K562 (cell line): Measurements from ENCODE around the gene RIC3. TPM values are rescaled to one million over a fixed set of nuclear protein-coding genes. Genes with fewer than 3 reads are reported as not detected.

ENCODE experiments used
- ATAC-seq: fragments of 200-7000 bp; cut with Tn5 transposase; 3 replicates; pipeline ENCODE4 v1.9.1; 2020; ENCODE audit warnings: moderate library complexity
- BruUV-seq: library from RNA; stranded (reverse); fragments of 400-500 nt; replicated peaks from 2 replicates; lab custom pipeline; 2021; lab: Mats Ljungman, UMichigan
- CTCF ChIA-PET: fragments of 300-600 bp; formaldehyde crosslinking; extraction: SDS; loops from one replicate; lab custom pipeline; 2021; ENCODE audit warnings: low intra/inter-chr PET ratio; lab: Yijun Ruan, JAX
- POLR2A ChIA-PET: fragments of 300-600, 350-650 bp; sonication (Branson Sonifier 250); formaldehyde crosslinking; extraction: SDS; loops from one replicate; lab custom pipeline; 2021; ENCODE audit warnings: antibody characterized with exemption, inconsistent platforms; lab: Yijun Ruan, JAX
- DNase-seq, 4 experiments: peaks; one replicate each; pipeline versions ENCODE4 v3.0.0 to v3.0.0-alpha.2; 2011 to 2018; ENCODE audit warnings: low spot score in 3 of 4, mixed read lengths in 3 of 4; ENCODE audit errors: extremely low read depth in 1 of 4
- FAIRE-seq: peaks from 2 replicates; lab custom pipeline; 2011; peaks lifted over from hg19 to GRCh38; lab: Jason Lieb, UNC
- H2AFZ ChIP-seq: 2 replicates; pipeline ENCODE4 v1.6.0; 2011; ENCODE audit warnings: low read depth, low read length, control low read depth, inconsistent platforms
- H3K27ac ChIP-seq: fragments of 200-600 bp; 3 replicates; pipeline ENCODE4 v1.8.0; 2011; ENCODE audit warnings: low read depth, mild to moderate bottlenecking, control low read depth, inconsistent platforms, low read length, moderate library complexity, mixed read lengths; ENCODE audit errors: extremely low read depth
- H3K27me3 ChIP-seq, 2 experiments: fragments of 300-600 bp in 1 of 2; 2 replicates in 1 of 2; 3 replicates in 1 of 2; pipeline versions ENCODE4 v1.6.0 to v1.8.0; 2011; ENCODE audit warnings: inconsistent platforms in 2 of 2, low read length in 2 of 2, mild to moderate bottlenecking in 1 of 2, mixed read lengths in 1 of 2, moderate library complexity in 1 of 2; ENCODE audit not compliant: control insufficient read depth in 2 of 2, insufficient read depth in 2 of 2
- H3K36me3 ChIP-seq: fragments of 300-600 bp; 3 replicates; pipeline ENCODE4 v1.8.0; 2011; ENCODE audit warnings: mild to moderate bottlenecking, low read length, inconsistent platforms; ENCODE audit not compliant: control insufficient read depth, insufficient read depth
- H3K4me1 ChIP-seq, 2 experiments: fragments of 200-600 bp in 1 of 2; replicated peaks in 1 of 2; 2 replicates in 1 of 2; 3 replicates in 1 of 2; pipeline versions ENCODE4 v1.5.1 to v1.8.0; 2011; ENCODE audit warnings: inconsistent platforms in 2 of 2, low read length in 2 of 2, mild to moderate bottlenecking in 1 of 2, mixed read lengths in 1 of 2, moderate library complexity in 1 of 2; ENCODE audit not compliant: control insufficient read depth in 2 of 2, insufficient read depth in 2 of 2
- H3K4me2 ChIP-seq: 2 replicates; pipeline ENCODE4 v1.6.1; 2011; ENCODE audit warnings: low read length, control low read depth, inconsistent platforms, mixed read lengths; ENCODE audit not compliant: insufficient read depth
- H3K4me3 ChIP-seq: fragments of 200-600 bp; sonication (generic), shearing (Covaris generic); 2 replicates; pipeline ENCODE4 v1.5.1; 2016; ENCODE audit warnings: control low read depth, inconsistent platforms
- H3K79me2 ChIP-seq: fragments of 200-600 bp; 3 replicates; pipeline ENCODE4 v1.8.0; 2011; ENCODE audit warnings: low read length, inconsistent platforms; ENCODE audit not compliant: control insufficient read depth, insufficient read depth
- H3K9ac ChIP-seq, 2 experiments: 2 replicates each; pipeline versions ENCODE4 v1.6.0 to v1.6.1; 2011; ENCODE audit warnings: low read depth in 2 of 2, low read length in 2 of 2, control low read depth in 1 of 2, inconsistent platforms in 1 of 2, mild to moderate bottlenecking in 1 of 2, mixed read lengths in 1 of 2; ENCODE audit not compliant: insufficient read depth in 1 of 2
- H3K9me1 ChIP-seq: one replicate; pipeline ENCODE4 v1.6.0; 2011; ENCODE audit warnings: inconsistent platforms, mild to moderate bottlenecking, low read length, moderate library complexity; ENCODE audit not compliant: control insufficient read depth, insufficient read depth
- H3K9me3 ChIP-seq: replicated peaks from 2 replicates; pipeline ENCODE4 v1.5.1; 2011; ENCODE audit warnings: low read depth, low read length, inconsistent platforms; ENCODE audit not compliant: control insufficient read depth, insufficient read depth
- H4K20me1 ChIP-seq: replicated peaks from 2 replicates; pipeline ENCODE4 v1.6.1; 2011; ENCODE audit warnings: low read length, inconsistent platforms, mixed read lengths; ENCODE audit not compliant: control insufficient read depth, insufficient read depth
- BRD4 ChIP-seq: fragments of 200-600 bp; sonication (generic); IDR thresholded peaks from 2 replicates; pipeline ENCODE4 v1.6.1; 2017; ENCODE audit warnings: inconsistent platforms
- CBX5 ChIP-seq: IDR thresholded peaks from 2 replicates; pipeline ENCODE4 v1.6.1; 2014; ENCODE audit warnings: low read depth, borderline replicate concordance
- GTF2B ChIP-seq: IDR thresholded peaks from 2 replicates; pipeline ENCODE4 v1.6.1; 2011; ENCODE audit not compliant: insufficient read length; ENCODE audit errors: extremely low read depth
- L3MBTL2 ChIP-seq: fragments of 450-650 bp; IDR thresholded peaks from 2 replicates; pipeline ENCODE4 v1.6.1; 2016; ENCODE audit warnings: mild to moderate bottlenecking, moderate library complexity
- MAFF ChIP-seq: IDR thresholded peaks from 2 replicates; pipeline ENCODE4 v1.6.1; 2012; ENCODE audit warnings: low read length, improper control_type of control experiment
- MED1 ChIP-seq: sonication (generic); formaldehyde crosslinking; IDR thresholded peaks from 2 replicates; pipeline ENCODE4 v1.8.1; 2023; ENCODE audit warnings: missing genetic modification reagents, borderline replicate concordance
- PRMT5 ChIP-seq: sonication (generic); formaldehyde crosslinking; IDR thresholded peaks from 2 replicates; pipeline ENCODE4 v1.5.0; 2020; ENCODE audit warnings: missing genetic modification reagents
- SMARCA4 ChIP-seq: fragments of 450-650 bp; IDR thresholded peaks from 2 replicates; pipeline ENCODE4 v1.6.1; 2016
- ZNF444 ChIP-seq: fragments of 250-450 bp; sonication (Bioruptor Pico); IDR thresholded peaks from 2 replicates; pipeline ENCODE4 v1.4.0; 2020; ENCODE audit warnings: mild to moderate bottlenecking, moderate library complexity
- ZNF639 ChIP-seq, 2 experiments: fragments of 200-800 bp in 1 of 2; sonication (Bioruptor generic) in 1 of 2; sonication (generic) in 1 of 2; formaldehyde crosslinking in 1 of 2; IDR thresholded peaks in 1 of 2; conservative IDR thresholded peaks in 1 of 2; 2 replicates each; pipeline versions ENCODE4 v1.5.0 to v1.6.1; 2016 to 2020; ENCODE audit warnings: missing compliant biosample characterization in 1 of 2, missing genetic modification characterization in 1 of 2, missing genetic modification reagents in 1 of 2
- whole genome bisulfite sequencing: fragments of 100-300 bp; shearing (Covaris generic); methylation state at CpG from one replicate; pipeline ENCODE4 v1.1.6; 2016; ENCODE audit warnings: low coverage, mixed read lengths; ENCODE audit not compliant: insufficient coverage; ENCODE audit errors: missing lambda C conversion rate; 5-methylcytosine and 5-hydroxymethylcytosine counted together
- in situ Hi-C: fragments of 300-500 bp; cut with MboI; formaldehyde crosslinking; loops from 4 replicates; pipeline ENCODE4 v1.15.0; 2018; ENCODE audit warnings: inconsistent platforms, mixed read lengths
- intact Hi-C: fragments of 100-400 bp; cut with micrococcal nuclease; formaldehyde crosslinking; loops from 2 replicates; pipeline ENCODE4 v1.14.2; 2022
- polyA plus RNA-seq, 8 experiments: library from polyadenylated mRNA; depleted of rRNA in 4 of 8; stranded (reverse) in 5 of 8; unstranded in 3 of 8; fragments of >200 nt; fragmentation: Nextera tagmentation in 2 of 8; fragmentation: Illumina TruSeq in 1 of 8; extraction: Ambion mirVana in 2 of 8; extraction: Trizol in 1 of 8; gene quantifications; 2 replicates each; pipeline versions ENCODE4 v1.2.1 to v1.2.3, GENCODE V29; 2011 to 2014; ENCODE audit warnings: inconsistent platforms in 1 of 8, missing spikeins in 1 of 8
- total RNA-seq, 7 experiments: library from RNA; depleted of rRNA in 6 of 7; stranded (reverse); fragments of >200 nt in 6 of 7; fragmentation: Illumina TruSeq in 2 of 7; extraction: Trizol in 2 of 7; gene quantifications; 2 replicates each; pipeline versions ENCODE4 v1.2.1 to v1.2.3, GENCODE V29; 2011 to 2021; ENCODE audit warnings: low replicate concordance in 1 of 7
- TF ChIP-seq, protein P1 (sequence below): fragments of 250-450 bp; sonication (Bioruptor Pico); IDR thresholded peaks from 2 replicates; pipeline ENCODE4 v1.8.0; 2022; ENCODE audit warnings: moderate library complexity, mild to moderate bottlenecking, inconsistent platforms
- TF ChIP-seq, protein P2 (sequence below): sonication (generic); formaldehyde crosslinking; IDR thresholded peaks from 2 replicates; pipeline ENCODE4 v1.8.0; 2023; ENCODE audit warnings: missing genetic modification reagents, mild to moderate bottlenecking, borderline replicate concordance
- TF ChIP-seq, protein P3 (sequence below): fragments of 250-450 bp; sonication (Bioruptor Pico); IDR thresholded peaks from 2 replicates; pipeline ENCODE4 v1.4.0; 2020; ENCODE audit warnings: borderline replicate concordance

The RIC3 gene
- total and polyA plus RNA-seq, 9 of the 15 experiments (the other 6 are each of a cell fraction or from before 2014, with no cell fraction given): 0.03 to 0.16 (median 0.05) TPM; not detected in 4

GRCh38 chr11:8086001-8086479, 82.8 kb downstream of the RIC3 start:
- BruUV-seq: no TSS peak
- H3K9ac ChIP-seq: no peak overlapping the region

More at GRCh38 chr11:8086001-8086479, 82.8 kb downstream of the RIC3 start:
- in situ Hi-C loops: no loop called here
- CTCF ChIA-PET: no interaction called here
- Histone ChIP-seq H3K36me3 (no peaks in the 10 kb centered on the region), H4K20me1 (no peaks in the 10 kb centered on the region), H3K27me3 (peaks cover 0 to 71% of the 10 kb centered on the region in 2 experiments; a peak in 3 of 5 replicates), H3K79me2 (no peaks in the 10 kb centered on the region), H3K4me1 (no peaks in the 10 kb centered on the region), H3K27ac (no peak overlapping the region), H2AFZ (no peak overlapping the region), H3K4me2 (no peak overlapping the region), H3K9me3 (no peaks in the 10 kb centered on the region), H3K4me3 (no peak overlapping the region), H3K9me1 (no peaks in the 10 kb centered on the region)
- FAIRE-seq: no peak
- TF ChIP-seq PRMT5 (CRISPR knock-in tag) (no peak), CBX5 (no peak), MED1 (CRISPR knock-in tag) (no peak), ZNF639 (CRISPR knock-in tag; conservative IDR thresholded peaks at IDR 0.05 in 1 of 2, IDR thresholded peaks at IDR 0.05 in 1 of 2) (no peak), MAFF (no peak), BRD4 (no peak), GTF2B (no peak), ZNF444 (CRISPR knock-in tag) (no peak), L3MBTL2 (no peak), SMARCA4 (no peak)
- TF ChIP-seq, protein P1, sequence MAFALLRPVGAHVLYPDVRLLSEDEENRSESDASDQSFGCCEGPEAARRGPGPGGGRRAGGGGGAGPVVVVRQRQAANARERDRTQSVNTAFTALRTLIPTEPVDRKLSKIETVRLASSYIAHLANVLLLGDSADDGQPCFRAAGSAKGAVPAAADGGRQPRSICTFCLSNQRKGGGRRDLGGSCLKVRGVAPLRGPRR (CRISPR knock-in tag): no peak
- TF ChIP-seq, protein P2, sequence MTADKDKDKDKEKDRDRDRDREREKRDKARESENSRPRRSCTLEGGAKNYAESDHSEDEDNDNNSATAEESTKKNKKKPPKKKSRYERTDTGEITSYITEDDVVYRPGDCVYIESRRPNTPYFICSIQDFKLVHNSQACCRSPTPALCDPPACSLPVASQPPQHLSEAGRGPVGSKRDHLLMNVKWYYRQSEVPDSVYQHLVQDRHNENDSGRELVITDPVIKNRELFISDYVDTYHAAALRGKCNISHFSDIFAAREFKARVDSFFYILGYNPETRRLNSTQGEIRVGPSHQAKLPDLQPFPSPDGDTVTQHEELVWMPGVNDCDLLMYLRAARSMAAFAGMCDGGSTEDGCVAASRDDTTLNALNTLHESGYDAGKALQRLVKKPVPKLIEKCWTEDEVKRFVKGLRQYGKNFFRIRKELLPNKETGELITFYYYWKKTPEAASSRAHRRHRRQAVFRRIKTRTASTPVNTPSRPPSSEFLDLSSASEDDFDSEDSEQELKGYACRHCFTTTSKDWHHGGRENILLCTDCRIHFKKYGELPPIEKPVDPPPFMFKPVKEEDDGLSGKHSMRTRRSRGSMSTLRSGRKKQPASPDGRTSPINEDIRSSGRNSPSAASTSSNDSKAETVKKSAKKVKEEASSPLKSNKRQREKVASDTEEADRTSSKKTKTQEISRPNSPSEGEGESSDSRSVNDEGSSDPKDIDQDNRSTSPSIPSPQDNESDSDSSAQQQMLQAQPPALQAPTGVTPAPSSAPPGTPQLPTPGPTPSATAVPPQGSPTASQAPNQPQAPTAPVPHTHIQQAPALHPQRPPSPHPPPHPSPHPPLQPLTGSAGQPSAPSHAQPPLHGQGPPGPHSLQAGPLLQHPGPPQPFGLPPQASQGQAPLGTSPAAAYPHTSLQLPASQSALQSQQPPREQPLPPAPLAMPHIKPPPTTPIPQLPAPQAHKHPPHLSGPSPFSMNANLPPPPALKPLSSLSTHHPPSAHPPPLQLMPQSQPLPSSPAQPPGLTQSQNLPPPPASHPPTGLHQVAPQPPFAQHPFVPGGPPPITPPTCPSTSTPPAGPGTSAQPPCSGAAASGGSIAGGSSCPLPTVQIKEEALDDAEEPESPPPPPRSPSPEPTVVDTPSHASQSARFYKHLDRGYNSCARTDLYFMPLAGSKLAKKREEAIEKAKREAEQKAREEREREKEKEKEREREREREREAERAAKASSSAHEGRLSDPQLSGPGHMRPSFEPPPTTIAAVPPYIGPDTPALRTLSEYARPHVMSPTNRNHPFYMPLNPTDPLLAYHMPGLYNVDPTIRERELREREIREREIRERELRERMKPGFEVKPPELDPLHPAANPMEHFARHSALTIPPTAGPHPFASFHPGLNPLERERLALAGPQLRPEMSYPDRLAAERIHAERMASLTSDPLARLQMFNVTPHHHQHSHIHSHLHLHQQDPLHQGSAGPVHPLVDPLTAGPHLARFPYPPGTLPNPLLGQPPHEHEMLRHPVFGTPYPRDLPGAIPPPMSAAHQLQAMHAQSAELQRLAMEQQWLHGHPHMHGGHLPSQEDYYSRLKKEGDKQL (CRISPR knock-in tag): no peak
- TF ChIP-seq, protein P3, sequence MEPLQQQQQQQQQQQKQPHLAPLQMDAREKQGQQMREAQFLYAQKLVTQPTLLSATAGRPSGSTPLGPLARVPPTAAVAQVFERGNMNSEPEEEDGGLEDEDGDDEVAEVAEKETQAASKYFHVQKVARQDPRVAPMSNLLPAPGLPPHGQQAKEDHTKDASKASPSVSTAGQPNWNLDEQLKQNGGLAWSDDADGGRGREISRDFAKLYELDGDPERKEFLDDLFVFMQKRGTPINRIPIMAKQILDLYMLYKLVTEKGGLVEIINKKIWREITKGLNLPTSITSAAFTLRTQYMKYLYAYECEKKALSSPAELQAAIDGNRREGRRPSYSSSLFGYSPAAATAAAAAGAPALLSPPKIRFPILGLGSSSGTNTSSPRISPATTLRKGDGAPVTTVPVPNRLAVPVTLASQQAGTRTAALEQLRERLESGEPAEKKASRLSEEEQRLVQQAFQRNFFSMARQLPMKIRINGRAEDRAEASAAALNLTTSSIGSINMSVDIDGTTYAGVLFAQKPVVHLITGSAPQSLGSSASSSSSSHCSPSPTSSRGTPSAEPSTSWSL (CRISPR knock-in tag): no peak
- POLR2A ChIA-PET: interaction anchor here (0.5 to 1.8 kb wide), 2 partner anchors 9 to 13 kb away, joined by 3 to 4 read pairs; no protein-coding TSS in a partner anchor
- no peak for DNase-seq
- intact Hi-C loops: no loop called here
- 0% methylated on average over 7 of the region's 8 CpGs for WGBS
- ATAC-seq: no peak
